OCI-M2 (cell line): ENCODE measurements around the gene CCDC150.
"Not testable (repeated sequence)": the region's sequence is repeated elsewhere in the genome, so short reads cannot be mapped to it uniquely, and the experiment has no call there.

Source experiments
- DNase-seq: peaks from one replicate; lab custom pipeline; 2025; ENCODE audit not compliant: unreplicated experiment; lab: John Stamatoyannopoulos, UW

Gene CCDC150

GRCh38 chr2:196630531-196630930, 9.0 kb upstream of the CCDC150 start:
- no peak for DNase-seq

- no peak for DNase-seq
Measured at GRCh38 chr2:196635156-196635555, 4.4 kb upstream of the CCDC150 start.

GRCh38 chr2:196638765-196639164, 750 bp upstream of the CCDC150 start:
- no peak for DNase-seq

GRCh38 chr2:196640031-196640548, 575 bp downstream of the CCDC150 start:
- no peak for DNase-seq

GRCh38 chr2:196649202-196649601, 9.7 kb downstream of the CCDC150 start:
- no peak for DNase-seq

GRCh38 chr2:196651387-196652094, 12.0 kb downstream of the CCDC150 start:
- no peak for DNase-seq

GRCh38 chr2:196652869-196653268, 13.4 kb downstream of the CCDC150 start:
- no peak for DNase-seq

GRCh38 chr2:196653843-196654242, 14.3 kb downstream of the CCDC150 start:
- no peak for DNase-seq

GRCh38 chr2:196655761-196656160, 16.2 kb downstream of the CCDC150 start:
- no peak for DNase-seq

GRCh38 chr2:196657333-196657732, 17.8 kb downstream of the CCDC150 start:
- DNase-seq, result no peak

GRCh38 chr2:196659844-196660243, 20.3 kb downstream of the CCDC150 start:
- no peak for DNase-seq

GRCh38 chr2:196660244-196660643, 20.7 kb downstream of the CCDC150 start:
- DNase-seq, result no peak

- DNase-seq, result no peak
Measured at GRCh38 chr2:196670342-196670741, 30.8 kb downstream of the CCDC150 start.

GRCh38 chr2:196675963-196676362, 36.4 kb downstream of the CCDC150 start:
- DNase-seq, result no peak

- no peak for DNase-seq
Measured at GRCh38 chr2:196677404-196677803, 37.9 kb downstream of the CCDC150 start.

- no peak for DNase-seq
Measured at GRCh38 chr2:196679368-196679767, 39.9 kb downstream of the CCDC150 start.

- DNase-seq, result no peak
Measured at GRCh38 chr2:196681510-196681909, 42.0 kb downstream of the CCDC150 start.

- DNase-seq, result no peak
Measured at GRCh38 chr2:196685792-196686191, 46.3 kb downstream of the CCDC150 start.

- not testable (repeated sequence) for DNase-seq
Measured at GRCh38 chr2:196686737-196687136, 47.2 kb downstream of the CCDC150 start.

GRCh38 chr2:196696423-196697079, 57.0 kb downstream of the CCDC150 start:
- DNase-seq, result no peak

- no peak for DNase-seq
Measured at GRCh38 chr2:196697825-196698224, 58.3 kb downstream of the CCDC150 start.

GRCh38 chr2:196702641-196703040, 63.1 kb downstream of the CCDC150 start:
- no peak for DNase-seq
